Prostate gland (tissue), 2 donors: ENCODE results near the gene SHISA7.

Experiments used
- CTCF ChIP-seq, 4 experiments: fragments of 200-600 bp in 2 of 4; fragments of 450-650 bp in 2 of 4; sonication (generic) in 2 of 4; IDR thresholded peaks; 1 replicate in 3 of 4; 2 replicates in 1 of 4; pipeline ENCODE4 v1.5.1; 2016 to 2019; ENCODE audit warnings: antibody characterized with exemption in 4 of 4, mild to moderate bottlenecking in 2 of 4, moderate library complexity in 2 of 4
- POLR2A ChIP-seq: fragments of 450-650 bp; IDR thresholded peaks from one replicate; pipeline ENCODE4 v1.6.1; 2016; ENCODE audit warnings: antibody characterized with exemption, mild to moderate bottlenecking

- TF ChIP-seq POLR2A (no peak), CTCF (IDR thresholded peaks at IDR 0.05) (no peak)
Observed at GRCh38 chr19:55423225-55424005, 19.7 kb downstream of the SHISA7 start.
